HG03064 (cell line): Measurements from ENCODE around the gene C2CD4D.

Source experiments
- ATAC-seq: cut with Tn5 transposase; IDR thresholded peaks from one replicate; pipeline ENCODE4 v1.9.1; 2021; ENCODE audit warnings: low read depth; ENCODE audit not compliant: unreplicated experiment

Gene C2CD4D

GRCh38 chr1:151790940-151791651 is 48.5 kb downstream of the C2CD4D start:
- ATAC-seq: no peak

GRCh38 chr1:151790071-151790939 is 49.3 kb downstream of the C2CD4D start, which contains the start of gene TDRKH:
Gene TDRKH (minus strand): TSS chr1:151790500. CDS start chr1:151783022, 7,478 bp downstream.
- ATAC-seq: peak; percentile 97
